HG03159 (cell line): ENCODE measurements around the gene ATP8A2.
A peak's percentile ranks its signal among the peaks of the same experiment; 100 is the strongest.

ENCODE experiments used
- ATAC-seq: cut with Tn5 transposase; IDR thresholded peaks from one replicate; pipeline ENCODE4 v1.9.1; 2021; ENCODE audit warnings: mild to moderate bottlenecking, moderate library complexity; ENCODE audit not compliant: unreplicated experiment

ATP8A2 gene

DNA sequence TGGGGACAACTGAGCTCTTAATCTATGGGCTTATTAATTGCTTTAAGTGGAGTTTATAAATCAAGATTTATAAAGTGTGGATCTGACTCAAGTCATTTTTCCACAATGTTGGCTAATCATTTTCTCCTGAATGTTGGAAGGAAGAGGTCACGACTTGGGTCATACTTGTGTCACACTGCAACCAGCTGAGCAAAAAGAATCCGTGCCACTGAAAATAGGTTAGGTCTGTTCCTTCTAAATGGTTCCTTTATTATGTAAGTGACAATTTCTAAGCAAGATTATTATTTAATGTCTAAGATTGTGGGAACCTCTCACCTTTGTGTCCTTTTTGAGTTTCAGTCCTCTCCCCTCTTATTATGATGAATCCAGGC lies 501.5 kb downstream of the ATP8A2 start:
- ATAC-seq = no peak

DNA sequence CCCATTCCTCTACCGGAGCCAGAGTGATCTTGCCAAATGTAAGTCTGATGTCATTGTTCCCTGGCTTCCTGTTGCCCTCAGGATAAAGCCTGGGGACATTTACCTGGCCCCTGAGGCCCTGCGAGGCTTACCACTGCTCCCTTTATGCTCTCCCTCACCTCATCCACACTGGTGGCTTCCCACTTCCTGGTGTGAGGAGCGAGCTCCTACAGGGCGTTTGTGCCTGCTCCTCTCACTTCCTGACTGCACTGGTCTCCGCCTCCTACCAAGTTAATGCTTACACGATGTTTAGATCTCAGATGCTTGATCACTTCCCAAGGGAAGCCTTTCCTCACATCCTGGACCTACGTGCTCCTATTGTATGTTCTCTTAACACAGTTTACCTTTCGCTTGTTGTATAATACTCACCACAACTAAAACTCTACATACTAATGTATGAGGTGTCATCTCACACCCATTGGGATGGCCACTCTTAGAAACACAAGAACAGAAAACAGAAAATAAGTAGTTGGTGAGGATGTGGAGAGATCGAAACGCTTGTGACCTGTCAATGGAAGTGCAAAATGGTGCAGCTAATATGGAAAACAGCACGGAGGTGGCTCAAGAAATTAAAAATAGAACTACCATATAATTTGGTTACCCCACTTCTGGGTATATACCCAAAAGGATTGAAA lies 502.4 kb downstream of the ATP8A2 start:
- ATAC-seq = no peak

DNA sequence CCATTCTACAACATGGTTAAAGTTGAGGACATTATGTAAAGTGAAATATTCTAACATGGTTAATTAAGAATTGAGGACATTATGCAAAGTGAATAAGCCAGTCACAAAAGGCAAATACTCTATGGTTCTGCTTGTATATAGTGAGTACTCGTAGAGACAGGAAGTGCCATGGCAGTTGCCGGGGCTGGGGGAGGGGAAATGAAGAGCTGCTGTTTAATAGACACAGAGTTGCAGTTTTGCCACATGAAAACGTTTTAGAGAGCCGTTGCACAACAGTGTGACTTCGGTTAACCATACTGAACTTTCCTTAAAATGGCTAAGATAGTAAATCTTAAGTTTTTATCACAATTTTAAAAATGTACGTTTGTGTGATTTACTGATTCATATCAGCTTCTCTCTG lies 503.1 kb downstream of the ATP8A2 start:
- ATAC-seq = no peak

- ATAC-seq = no peak
Observed at GRCh38 chr13:25876247-25876646, 504.5 kb downstream of the ATP8A2 start.

- ATAC-seq = no peak
Observed at GRCh38 chr13:25879466-25879865, 507.7 kb downstream of the ATP8A2 start.

DNA sequence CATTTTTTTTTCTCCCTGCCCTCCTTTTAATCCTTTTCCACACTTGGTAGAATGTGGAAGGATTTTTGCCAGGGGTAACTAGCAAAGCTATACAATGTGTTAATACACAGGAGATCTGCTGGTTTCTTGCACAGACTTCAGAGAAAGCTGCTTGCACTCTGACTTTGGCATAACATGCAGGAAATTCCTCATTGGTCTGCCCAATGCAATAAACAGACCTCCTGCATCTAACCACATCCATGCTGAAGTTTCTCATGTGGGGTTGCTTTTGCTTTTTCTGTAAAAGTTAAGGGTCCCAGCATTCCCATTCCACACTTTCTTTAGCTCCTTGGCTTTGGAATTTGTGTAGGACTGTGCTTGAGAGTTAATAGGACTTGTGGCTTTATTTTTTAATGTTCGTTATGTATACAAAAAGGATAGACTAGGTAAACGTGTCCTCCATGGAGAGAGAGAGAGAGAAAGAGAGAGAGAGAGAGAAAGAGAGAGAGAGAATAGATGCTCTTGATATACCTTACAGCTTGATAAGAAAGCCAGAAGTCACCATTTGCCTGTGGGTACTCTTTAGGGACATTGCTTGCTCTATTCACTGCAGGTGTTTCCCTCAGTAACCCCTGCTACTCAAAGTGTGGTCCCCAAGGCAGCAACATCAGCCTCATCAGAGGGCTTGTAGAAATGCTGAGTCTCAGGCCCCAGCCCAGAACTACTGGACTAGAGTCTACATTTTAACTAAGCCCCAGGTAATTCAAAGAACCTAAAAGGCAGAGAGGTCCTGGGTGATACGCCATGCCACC lies 509.6 kb downstream of the ATP8A2 start:
- ATAC-seq = no peak

DNA sequence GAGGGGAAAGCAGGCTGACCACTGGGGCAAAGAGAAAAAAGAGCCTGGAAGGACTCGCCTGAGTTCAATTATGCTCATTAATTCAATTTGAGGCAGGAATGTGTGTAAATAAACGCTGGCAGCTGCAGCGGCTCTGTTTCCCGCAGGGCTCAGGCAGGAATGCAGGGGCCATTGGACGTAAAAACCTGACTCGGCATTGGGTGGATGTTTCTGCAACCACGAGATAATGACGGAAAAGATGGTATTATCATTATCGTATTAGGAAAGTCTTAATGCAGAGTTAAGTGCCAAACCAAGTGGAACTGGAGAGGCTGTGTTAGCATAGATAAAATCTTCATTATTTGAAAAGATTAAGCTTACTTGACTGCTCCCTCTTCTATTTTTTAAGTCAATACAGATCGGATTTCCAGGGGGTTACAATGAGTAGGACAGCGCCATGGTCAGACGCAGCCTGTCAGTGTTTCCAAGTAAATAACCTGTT lies 510.2 kb downstream of the ATP8A2 start:
- no peak for ATAC-seq

DNA sequence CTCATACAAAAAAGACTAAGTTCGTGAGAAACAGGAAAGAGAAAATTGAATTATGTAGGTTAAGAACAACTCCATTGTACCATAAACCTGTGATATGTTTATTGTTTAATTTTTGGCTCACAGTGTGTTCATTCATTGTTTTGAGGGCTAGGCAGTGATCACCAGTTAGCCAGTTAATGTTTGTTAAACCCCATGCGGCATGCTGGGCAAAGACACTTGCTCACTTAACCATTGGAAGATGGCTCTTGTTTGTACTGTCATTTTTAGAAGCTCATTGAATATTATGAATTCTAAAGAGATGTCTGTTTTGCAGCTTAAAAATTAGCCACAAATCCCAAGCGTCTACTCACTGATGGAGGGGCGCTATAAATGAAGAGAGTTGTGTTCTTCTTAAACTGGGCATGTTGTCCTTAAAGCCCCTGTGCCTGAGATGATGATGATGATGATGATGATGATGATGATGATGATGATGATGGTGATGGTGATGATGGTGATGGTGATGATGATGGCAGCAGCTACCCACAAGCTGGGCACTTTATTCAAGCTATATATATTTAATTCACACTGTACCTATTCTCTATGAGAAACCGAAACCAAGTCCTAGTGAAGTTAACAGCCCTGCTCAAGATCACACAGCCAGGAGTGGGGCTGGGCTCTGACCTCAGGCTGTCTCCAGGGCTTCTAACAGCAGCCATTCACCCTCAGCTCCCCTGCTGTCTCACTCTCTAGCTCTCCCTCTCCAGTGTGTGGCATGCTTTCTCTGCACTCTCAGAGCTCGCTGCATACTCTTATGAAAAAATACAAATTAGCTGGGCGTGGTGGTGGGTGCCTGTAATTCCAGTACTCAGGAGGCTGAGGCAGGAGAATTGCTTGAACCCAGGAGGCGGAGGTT lies 510.9 kb downstream of the ATP8A2 start:
- no peak for ATAC-seq

GRCh38 chr13:25885418-25885817 lies 513.6 kb downstream of the ATP8A2 start:
- ATAC-seq = no peak

GRCh38 chr13:25886438-25887214 lies 514.9 kb downstream of the ATP8A2 start:
- no peak for ATAC-seq

GRCh38 chr13:25887962-25888655 lies 516.3 kb downstream of the ATP8A2 start:
- ATAC-seq = no peak

DNA sequence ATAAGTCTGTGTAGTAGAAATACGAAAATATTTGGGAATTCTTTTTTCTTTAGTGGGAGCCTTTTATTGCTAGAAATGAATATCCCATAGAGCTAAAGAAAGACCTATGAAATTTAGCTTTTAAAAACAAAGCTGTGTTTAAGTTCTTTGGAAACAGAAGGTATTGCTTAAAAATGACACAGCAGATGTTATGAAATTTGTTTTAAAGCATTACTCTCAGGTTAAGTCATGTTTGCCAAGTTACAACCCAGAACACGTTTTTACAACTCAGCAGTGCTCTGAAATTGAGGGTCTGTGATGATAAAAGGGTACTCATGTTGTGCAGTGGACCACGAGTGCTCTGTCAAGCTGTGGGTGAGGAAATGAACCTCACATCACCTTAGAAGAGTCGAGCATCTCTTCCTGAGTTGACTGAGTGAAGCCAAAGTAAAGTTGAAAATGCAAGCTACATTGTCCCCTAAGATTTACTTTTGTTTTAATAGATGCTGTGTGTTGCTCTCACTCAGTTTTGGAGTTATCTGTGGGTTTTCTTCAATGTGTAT lies 519.0 kb downstream of the ATP8A2 start:
- no peak for ATAC-seq

DNA sequence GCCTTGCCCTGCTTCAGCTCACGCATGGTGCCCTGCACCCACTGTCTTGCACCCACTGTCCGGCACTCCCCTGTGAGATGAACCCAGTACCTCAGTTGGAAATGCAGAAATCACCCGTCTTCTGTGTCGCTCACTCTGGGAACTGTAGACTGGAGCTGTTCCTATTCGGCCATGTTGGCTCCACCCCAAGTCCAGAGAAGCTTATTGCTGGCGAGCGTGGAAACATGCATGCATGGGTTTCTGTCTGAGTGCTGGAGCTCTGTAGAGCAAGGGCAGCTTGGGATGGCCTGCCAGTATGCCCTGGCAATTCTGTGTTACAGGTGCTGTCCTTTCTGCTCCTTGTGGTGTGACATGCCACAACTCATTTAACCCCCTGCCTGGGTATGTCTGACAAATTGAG lies 527.2 kb downstream of the ATP8A2 start:
- ATAC-seq = no peak

GRCh38 chr13:25899464-25899863 lies 527.7 kb downstream of the ATP8A2 start:
- ATAC-seq = no peak

GRCh38 chr13:25899952-25900351 lies 528.2 kb downstream of the ATP8A2 start:
- no peak for ATAC-seq

- ATAC-seq = peak; percentile 87
Observed at GRCh38 chr13:25901460-25902376, 529.9 kb downstream of the ATP8A2 start.

DNA sequence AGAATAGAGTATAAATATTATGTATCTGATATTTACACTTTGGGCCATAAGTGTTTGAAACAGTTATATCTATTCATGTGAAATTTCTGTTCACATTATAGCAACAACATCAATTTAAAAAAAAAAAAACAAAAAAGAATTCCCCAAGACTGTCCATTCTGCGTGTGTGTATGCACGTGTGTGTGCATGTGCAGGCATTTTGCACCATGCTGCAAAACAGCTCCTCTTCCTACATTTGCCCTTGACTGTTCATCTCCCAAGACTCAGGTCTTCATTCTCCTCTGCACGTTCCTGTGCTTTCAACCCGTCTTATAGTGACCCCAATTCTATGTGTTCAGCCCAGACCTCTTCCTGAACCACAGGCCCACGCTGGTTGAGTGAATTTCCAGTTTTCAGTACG lies 530.7 kb downstream of the ATP8A2 start:
- ATAC-seq = no peak

GRCh38 chr13:25902891-25903341 lies 531.1 kb downstream of the ATP8A2 start:
- ATAC-seq = no peak

DNA sequence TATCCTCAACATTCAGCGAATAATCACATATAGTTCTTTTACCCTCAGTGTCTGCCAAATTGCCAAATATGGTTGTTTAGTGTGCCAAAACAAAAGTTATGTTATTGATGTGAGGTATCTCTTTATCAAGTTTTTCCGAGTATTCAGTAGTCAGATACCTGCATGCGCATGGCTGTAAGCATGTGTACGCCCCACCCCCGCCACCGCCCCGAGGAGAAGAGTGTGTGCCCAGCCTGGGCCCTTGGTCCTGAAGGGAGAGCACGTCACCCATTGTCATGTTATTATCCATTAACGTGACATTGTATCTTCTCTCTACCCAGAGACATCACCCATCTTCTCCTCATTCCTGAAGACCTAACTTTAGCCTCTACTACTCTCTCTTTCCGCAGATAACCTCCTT lies 533.1 kb downstream of the ATP8A2 start:
- no peak for ATAC-seq
